ENCODE data around the gene GABPB1.

DNA sequence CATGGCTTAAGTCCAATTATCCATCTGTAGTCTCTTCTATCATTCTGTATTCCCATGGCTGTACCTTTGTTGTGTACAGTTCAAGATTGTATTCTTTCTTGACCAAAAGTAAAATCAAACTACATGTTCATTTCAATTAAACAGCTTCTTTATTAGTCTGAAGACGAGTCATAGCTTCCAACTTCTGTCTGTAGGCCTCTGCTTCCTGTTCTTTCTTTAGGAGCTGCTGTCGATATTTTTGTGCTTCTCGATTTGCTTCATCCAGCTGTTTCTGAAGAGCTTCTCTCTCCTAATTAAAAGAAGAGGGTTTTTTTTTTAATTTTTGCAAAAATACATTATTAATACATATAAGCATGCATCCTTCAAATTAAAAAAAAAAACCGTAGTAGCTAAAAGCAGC lies 76.5 kb downstream of the GABPB1 start:
- TF ChIP-seq, protein P1, sequence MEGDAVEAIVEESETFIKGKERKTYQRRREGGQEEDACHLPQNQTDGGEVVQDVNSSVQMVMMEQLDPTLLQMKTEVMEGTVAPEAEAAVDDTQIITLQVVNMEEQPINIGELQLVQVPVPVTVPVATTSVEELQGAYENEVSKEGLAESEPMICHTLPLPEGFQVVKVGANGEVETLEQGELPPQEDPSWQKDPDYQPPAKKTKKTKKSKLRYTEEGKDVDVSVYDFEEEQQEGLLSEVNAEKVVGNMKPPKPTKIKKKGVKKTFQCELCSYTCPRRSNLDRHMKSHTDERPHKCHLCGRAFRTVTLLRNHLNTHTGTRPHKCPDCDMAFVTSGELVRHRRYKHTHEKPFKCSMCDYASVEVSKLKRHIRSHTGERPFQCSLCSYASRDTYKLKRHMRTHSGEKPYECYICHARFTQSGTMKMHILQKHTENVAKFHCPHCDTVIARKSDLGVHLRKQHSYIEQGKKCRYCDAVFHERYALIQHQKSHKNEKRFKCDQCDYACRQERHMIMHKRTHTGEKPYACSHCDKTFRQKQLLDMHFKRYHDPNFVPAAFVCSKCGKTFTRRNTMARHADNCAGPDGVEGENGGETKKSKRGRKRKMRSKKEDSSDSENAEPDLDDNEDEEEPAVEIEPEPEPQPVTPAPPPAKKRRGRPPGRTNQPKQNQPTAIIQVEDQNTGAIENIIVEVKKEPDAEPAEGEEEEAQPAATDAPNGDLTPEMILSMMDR (conservative IDR thresholded peaks at IDR 0.05; ENCODE audit: low read depth, low read length): no peak
- no peak for TF ChIP-seq EZH2 (IDR thresholded peaks at IDR 0.05; ENCODE audit: low read length, unreplicated experiment)

Measured in PC-3 (cell line).